ENCODE results near the gene ARSG. TPM values are rescaled to one million over a fixed set of nuclear protein-coding genes. Genes with fewer than 3 reads are reported as not detected.

The ARSG gene
- total and polyA plus RNA-seq, 2 experiments from 2014 or later: 1.7 to 5.1 TPM

- TF ChIP-seq CTCF (conservative IDR thresholded peaks at IDR 0.05; ENCODE audit: low read depth in 2 of 2) (no peak), CREB1 (CRISPR knock-in tag; IDR thresholded peaks at IDR 0.05; ENCODE audit: low read depth) (no peak), POLR2AphosphoS5 (IDR thresholded peaks at IDR 0.05; ENCODE audit: low read depth) (no peak), NANOG (IDR thresholded peaks at IDR 0.05; ENCODE audit: borderline replicate concordance) (no peak), ZNF331 (CRISPR knock-in tag; IDR thresholded peaks at IDR 0.05; ENCODE audit: low read depth) (no peak)
Observed at GRCh38 chr17:68451670-68452354, 160.5 kb downstream of the ARSG start (continued).

- Histone ChIP-seq H3K27me3 (ENCODE audit: insufficient read depth) (no peaks in the 10 kb centered on the region), H4K20me1 (replicated peaks; ENCODE audit: insufficient read depth) (no peaks in the 10 kb centered on the region), H3K9me2 (ENCODE audit: insufficient read depth) (no peaks in the 10 kb centered on the region), H3K36me3 (ENCODE audit: insufficient read depth) (peaks cover 5% of the 10 kb centered on the region; the same call in 1 of the 2 replicates), H3K79me2 (replicated peaks; ENCODE audit: insufficient read depth) (no peaks in the 10 kb centered on the region), H3K27ac (ENCODE audit: low read depth) (no peak overlapping the region), H2AFZ (no peak overlapping the region), H3K4me1 (ENCODE audit: insufficient read depth) (peaks cover 14% of the 10 kb centered on the region), H3K4me3 (no peak overlapping the region), H3F3A (replicated peaks; ENCODE audit: low read depth) (no peaks in the 10 kb centered on the region), H3K4me2 (no peak overlapping the region)
- Mint-ChIP-seq H3K27me3 (ENCODE audit: insufficient read depth, low read depth, poor library complexity) (peaks cover 5% of the 10 kb centered on the region), H3K4me1 (peaks cover 25% of the 10 kb centered on the region), H3K36me3 (ENCODE audit: low read depth) (peaks cover 15% of the 10 kb centered on the region), H3K9me3 (no peaks in the 10 kb centered on the region), H3K27ac (no peak overlapping the region), H3K4me3 (no peak overlapping the region)
- ATAC-seq (no peak), DNase-seq (ENCODE audit: low spot score) (no peak)
- TF ChIP-seq NANOG (IDR thresholded peaks at IDR 0.05; ENCODE audit: borderline replicate concordance) (no peak), REST (IDR thresholded peaks at IDR 0.05; ENCODE audit: unreplicated experiment) (no peak), ETS1 (IDR thresholded peaks at IDR 0.05) (no peak), CTCF (conservative IDR thresholded peaks at IDR 0.05; ENCODE audit: low read depth in 2 of 2) (no peak), ZNF331 (CRISPR knock-in tag; IDR thresholded peaks at IDR 0.05; ENCODE audit: low read depth) (no peak), EZH2phosphoT487 (IDR thresholded peaks at IDR 0.05; ENCODE audit: unreplicated experiment) (no peak), STAT1 (IDR thresholded peaks at IDR 0.05; ENCODE audit: unreplicated experiment) (no peak), CREB1 (CRISPR knock-in tag; IDR thresholded peaks at IDR 0.05; ENCODE audit: low read depth) (no peak), JUNB (IDR thresholded peaks at IDR 0.05; ENCODE audit: unreplicated experiment) (no peak), POLR2AphosphoS5 (IDR thresholded peaks at IDR 0.05; ENCODE audit: low read depth) (no peak)
Observed at GRCh38 chr17:68452724-68453290, 161.5 kb downstream of the ARSG start.
